Esophagus muscularis mucosa (tissue), 4 donors: ENCODE results near the gene CD99L2. TPM values are rescaled to one million over a fixed set of nuclear protein-coding genes. Genes with fewer than 3 reads are reported as not detected.

Source experiments
- DNase-seq: peaks from one replicate; pipeline ENCODE4 v3.0.0-alpha.2; 2017; ENCODE audit errors: extremely low spot score
- H3K27ac ChIP-seq, 4 donors: fragments of 200-600 bp; sonication (generic); replicated peaks in 1 of 4; 1 replicate in 3 of 4; 2 replicates in 1 of 4; pipeline ENCODE4 v1.5.1; 2016 to 2019; ENCODE audit warnings: mild to moderate bottlenecking in 1 of 4
- H3K27me3 ChIP-seq, 4 donors: fragments of 200-600 bp; sonication (generic); one replicate each; pipeline versions ENCODE4 v1.5.1 to v1.6.0; 2016 to 2019
- H3K36me3 ChIP-seq, 4 donors: fragments of 200-600 bp; sonication (generic); one replicate each; pipeline ENCODE4 v1.5.1; 2016 to 2019
- H3K4me1 ChIP-seq, 4 donors: fragments of 200-600 bp; sonication (generic); one replicate each; pipeline ENCODE4 v1.5.1; 2016 to 2019
- H3K4me3 ChIP-seq, 4 donors: fragments of 200-600 bp; sonication (generic); 1 replicate in 2 of 4; 2 replicates in 2 of 4; pipeline ENCODE4 v1.5.1; 2016 to 2019; ENCODE audit warnings: mild to moderate bottlenecking in 4 of 4, moderate library complexity in 1 of 4
- H3K9me3 ChIP-seq, 4 donors: fragments of 200-600 bp; sonication (generic); 1 replicate in 3 of 4; 2 replicates in 1 of 4; pipeline ENCODE4 v1.5.1; 2016 to 2019
- EP300 ChIP-seq: sonication (generic); formaldehyde crosslinking; IDR thresholded peaks from one replicate; pipeline ENCODE4 v1.6.1; 2017; ENCODE audit warnings: antibody characterized with exemption
- POLR2A ChIP-seq: fragments of 450-650 bp; IDR thresholded peaks from one replicate; pipeline ENCODE4 v1.6.1; 2017; ENCODE audit warnings: antibody characterized with exemption, moderate library complexity, mild to moderate bottlenecking, low read depth
- POLR2AphosphoS5 ChIP-seq, 2 donors: sonication (generic); formaldehyde crosslinking; IDR thresholded peaks; one replicate each; pipeline ENCODE4 v1.6.1; 2017; ENCODE audit warnings: antibody characterized with exemption in 2 of 2
- WGBS: methylation state at CpG from one replicate; pipeline ENCODE4 v1.1.5; 2018; 5-methylcytosine and 5-hydroxymethylcytosine counted together
- intact Hi-C: fragments of 100-400 bp; cut with DNase I; formaldehyde crosslinking; loops from one replicate; pipeline ENCODE4 v1.15.1; 2023
- total RNA-seq, 4 donors: library from RNA; depleted of rRNA; stranded (reverse); fragments of >200 nt; gene quantifications; one replicate each; pipeline versions ENCODE4 v1.1.0 to v1.2.1, GENCODE V29; 2016
- TF ChIP-seq, protein P1 (sequence below), 3 experiments: fragments of 200-600 bp in 2 of 3; fragments of 450-650 bp in 1 of 3; sonication (generic) in 2 of 3; IDR thresholded peaks; one replicate each; pipeline ENCODE4 v1.5.1; 2017 to 2019; ENCODE audit warnings: antibody characterized with exemption in 3 of 3, mild to moderate bottlenecking in 2 of 3, moderate library complexity in 1 of 3

CD99L2 gene
- total RNA-seq, 4 donors from 2014 or later: 61.0 to 91.5 (median 70.1) TPM

DNA sequence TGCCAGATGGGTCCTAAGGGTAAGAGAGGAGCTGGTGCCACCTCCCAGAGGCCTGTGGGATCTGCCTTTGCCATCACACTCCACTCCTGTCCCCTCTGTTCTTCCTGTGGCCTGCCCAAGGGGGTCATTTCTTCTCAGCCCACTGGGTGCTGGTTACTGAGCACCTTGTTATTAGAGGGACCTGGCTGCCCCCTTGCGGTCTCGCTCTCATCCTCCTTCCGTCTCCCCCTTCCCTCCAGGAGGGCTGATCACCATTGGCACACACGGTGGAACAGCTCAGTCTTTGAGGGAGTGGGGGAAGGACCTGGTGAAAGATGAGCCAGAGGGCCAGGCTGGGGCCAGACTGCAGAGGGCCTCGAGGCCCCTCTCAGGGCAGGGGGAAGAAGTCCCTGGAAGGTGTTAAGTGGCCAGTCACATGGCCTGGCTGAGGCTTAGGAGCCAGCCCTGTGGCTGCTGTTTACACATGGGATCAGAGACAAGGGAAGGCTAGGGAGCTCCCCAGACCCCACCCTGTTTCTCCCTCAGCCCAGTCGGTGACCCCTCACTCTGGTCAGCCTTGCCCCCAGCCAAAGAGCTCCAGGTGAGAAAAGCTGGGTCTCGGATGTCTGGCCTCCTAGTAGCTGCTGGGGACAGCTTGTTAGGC lies 137.2 kb downstream of the CD99L2 start:
- no peak overlapping the region for H3K4me3 ChIP-seq
- 80% methylated on average over 3 of the region's 7 CpGs for WGBS
- DNase-seq: no peak
- H3K27me3 ChIP-seq: no peaks in the 10 kb centered on the region
- intact Hi-C loops: loop anchor here (10.0 kb wide), 1 partner anchor 134 kb away; the partner anchor contains the start of gene CD99L2
- TF ChIP-seq, protein P1, sequence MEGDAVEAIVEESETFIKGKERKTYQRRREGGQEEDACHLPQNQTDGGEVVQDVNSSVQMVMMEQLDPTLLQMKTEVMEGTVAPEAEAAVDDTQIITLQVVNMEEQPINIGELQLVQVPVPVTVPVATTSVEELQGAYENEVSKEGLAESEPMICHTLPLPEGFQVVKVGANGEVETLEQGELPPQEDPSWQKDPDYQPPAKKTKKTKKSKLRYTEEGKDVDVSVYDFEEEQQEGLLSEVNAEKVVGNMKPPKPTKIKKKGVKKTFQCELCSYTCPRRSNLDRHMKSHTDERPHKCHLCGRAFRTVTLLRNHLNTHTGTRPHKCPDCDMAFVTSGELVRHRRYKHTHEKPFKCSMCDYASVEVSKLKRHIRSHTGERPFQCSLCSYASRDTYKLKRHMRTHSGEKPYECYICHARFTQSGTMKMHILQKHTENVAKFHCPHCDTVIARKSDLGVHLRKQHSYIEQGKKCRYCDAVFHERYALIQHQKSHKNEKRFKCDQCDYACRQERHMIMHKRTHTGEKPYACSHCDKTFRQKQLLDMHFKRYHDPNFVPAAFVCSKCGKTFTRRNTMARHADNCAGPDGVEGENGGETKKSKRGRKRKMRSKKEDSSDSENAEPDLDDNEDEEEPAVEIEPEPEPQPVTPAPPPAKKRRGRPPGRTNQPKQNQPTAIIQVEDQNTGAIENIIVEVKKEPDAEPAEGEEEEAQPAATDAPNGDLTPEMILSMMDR (IDR thresholded peaks at IDR 0.05): no peak
- TF ChIP-seq POLR2AphosphoS5 (IDR thresholded peaks at IDR 0.05) (no peak), POLR2A (no peak), EP300 (no peak)
- peaks cover 0 to 34% (median 15%) of the 10 kb centered on the region in 4 donors for H3K36me3 ChIP-seq
- no peak overlapping the region for H3K27ac ChIP-seq
- peaks cover 0 to 8% (median 2%) of the 10 kb centered on the region in 4 donors for H3K4me1 ChIP-seq
- H3K9me3 ChIP-seq: no peaks in the 10 kb centered on the region

DNA sequence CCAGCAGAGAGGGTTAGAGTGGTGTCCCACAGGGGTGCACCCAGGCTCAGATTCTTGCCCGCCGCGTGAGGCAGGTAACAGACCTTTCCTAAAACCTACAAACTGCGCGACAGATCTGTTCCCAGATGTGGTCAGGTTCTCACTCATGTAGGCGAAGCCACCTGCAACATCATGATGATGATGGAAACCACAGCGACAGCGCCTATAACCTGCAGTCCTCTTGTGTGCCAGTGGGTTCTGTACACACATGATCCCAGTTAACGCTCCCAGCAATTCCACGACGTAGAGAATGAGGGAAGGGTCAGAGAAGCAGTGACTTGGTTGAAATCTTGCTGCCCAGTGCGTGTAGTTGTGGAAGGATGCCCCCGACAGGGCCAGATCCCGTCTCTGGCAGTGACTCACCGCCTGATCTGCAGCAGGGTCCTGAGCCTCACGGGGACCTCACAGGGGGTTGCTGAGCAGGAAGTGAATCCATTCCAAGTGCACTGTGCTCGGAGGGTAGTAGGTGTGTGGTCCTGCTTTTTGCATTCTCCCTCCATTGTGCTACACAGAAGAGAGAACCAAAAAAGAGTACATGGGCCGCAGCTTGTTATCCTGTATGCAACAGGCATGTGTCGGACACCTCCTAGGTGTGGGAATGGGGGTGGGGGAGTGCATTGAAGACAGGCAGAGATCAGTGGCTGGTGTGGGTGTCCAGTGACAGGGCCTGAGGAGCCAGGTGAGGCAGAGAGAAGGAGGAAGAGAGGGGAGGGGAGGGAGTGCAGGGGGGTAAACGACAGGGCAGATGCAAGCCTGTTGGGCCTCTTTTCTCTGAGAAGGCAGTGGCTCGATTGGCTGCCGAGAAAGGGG lies 138.7 kb downstream of the CD99L2 start:
- no peak for DNase-seq
- Histone ChIP-seq H3K4me1 (peaks cover 0 to 8% (median 2%) of the 10 kb centered on the region in 4 donors), H3K4me3 (no peak overlapping the region), H3K27me3 (no peaks in the 10 kb centered on the region), H3K9me3 (no peaks in the 10 kb centered on the region), H3K36me3 (peaks cover 0 to 34% (median 14%) of the 10 kb centered on the region in 4 donors), H3K27ac (no peak overlapping the region)
- TF ChIP-seq POLR2A (no peak), EP300 (no peak), POLR2AphosphoS5 (IDR thresholded peaks at IDR 0.05) (no peak)
- TF ChIP-seq, protein P1 (IDR thresholded peaks at IDR 0.05): no peak
- WGBS: 88% methylated on average over 18 of the region's 22 CpGs
- intact Hi-C loops: loop anchor here (10.0 kb wide), 1 partner anchor 135 kb away; the partner anchor contains the start of gene CD99L2

DNA sequence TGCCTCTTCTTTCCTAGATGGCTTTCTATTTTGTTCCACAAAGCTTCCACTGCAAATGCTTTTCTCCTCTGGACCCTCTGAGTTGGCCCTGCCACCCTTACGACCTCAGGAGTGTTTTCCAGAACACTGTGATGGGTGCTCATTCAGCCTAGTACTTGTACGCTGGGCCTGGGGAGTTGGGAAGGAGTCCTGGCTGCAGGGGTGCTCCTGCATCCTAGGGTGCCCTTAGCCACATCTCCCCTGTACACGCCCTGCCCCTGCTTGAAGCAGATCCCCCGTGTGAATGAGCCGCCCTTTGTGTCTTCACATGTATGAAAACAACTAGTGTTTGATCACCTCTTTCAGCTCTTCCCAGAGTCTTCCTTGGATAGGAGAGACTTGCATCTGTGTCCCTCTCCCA lies 141.1 kb downstream of the CD99L2 start:
- intact Hi-C loops: no loop called here

DNA sequence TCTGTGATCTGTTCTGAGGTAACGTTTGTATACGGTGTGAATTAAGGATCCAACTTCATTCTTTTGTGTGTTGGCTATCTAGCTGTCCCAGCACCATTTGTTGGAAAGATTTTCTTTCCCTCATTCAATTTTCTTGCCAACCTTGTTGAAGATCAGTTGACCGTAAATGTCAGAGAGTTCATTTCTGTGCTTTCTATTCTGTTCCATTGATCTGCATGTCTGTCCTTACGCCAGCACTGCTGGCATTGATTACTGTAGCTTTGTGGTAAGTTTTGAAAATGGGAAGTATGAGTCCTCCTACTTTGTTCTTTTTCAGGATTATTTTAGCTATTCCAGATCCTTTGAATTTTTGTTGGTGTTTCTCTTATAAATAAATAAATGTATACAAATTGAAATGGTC lies 144.5 kb downstream of the CD99L2 start:
- Histone ChIP-seq H3K4me3 (no peak overlapping the region), H3K27ac (no peak overlapping the region), H3K36me3 (peaks cover 0 to 50% (median 24%) of the 10 kb centered on the region in 4 donors), H3K9me3 (no peaks in the 10 kb centered on the region), H3K4me1 (no peaks in the 10 kb centered on the region), H3K27me3 (no peaks in the 10 kb centered on the region)
- WGBS: 88% methylated on average over 4 of the region's 4 CpGs
- no peak for DNase-seq
- TF ChIP-seq EP300 (no peak), POLR2A (no peak), POLR2AphosphoS5 (IDR thresholded peaks at IDR 0.05) (no peak)
- TF ChIP-seq, protein P1 (IDR thresholded peaks at IDR 0.05): no peak
- intact Hi-C loops: no loop called here

More for the DNA sequence above, 141.1 kb downstream of the CD99L2 start:
- 84% methylated on average over 5 of the region's 5 CpGs for WGBS
- no peak for DNase-seq
- Histone ChIP-seq H3K9me3 (no peaks in the 10 kb centered on the region), H3K27ac (no peak overlapping the region), H3K4me1 (no peaks in the 10 kb centered on the region), H3K4me3 (no peak overlapping the region), H3K36me3 (peaks cover 0 to 41% (median 17%) of the 10 kb centered on the region in 4 donors), H3K27me3 (no peaks in the 10 kb centered on the region)
- no peak for TF ChIP-seq POLR2A

DNA sequence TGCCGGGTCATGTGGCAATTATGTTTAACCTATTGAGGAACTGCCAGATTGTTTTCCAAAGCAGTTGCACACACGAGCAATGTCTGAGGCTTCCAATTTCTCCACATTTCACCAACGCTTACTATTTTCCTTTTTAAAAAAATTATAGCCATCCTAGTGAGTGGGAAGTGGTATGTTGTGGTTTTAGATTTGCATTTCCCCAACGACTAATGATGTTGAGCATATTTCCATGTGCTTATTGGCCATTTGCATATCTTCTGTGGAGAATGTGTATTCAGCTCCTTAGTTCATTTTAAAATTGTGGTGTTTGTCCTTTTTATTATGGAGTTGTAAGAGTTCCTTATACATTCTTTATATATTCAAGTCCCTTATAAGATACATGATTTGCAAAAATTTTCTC lies 145.1 kb downstream of the CD99L2 start:
- no peaks in the 10 kb centered on the region for H3K27me3 ChIP-seq
- intact Hi-C loops: no loop called here
- no peaks in the 10 kb centered on the region for H3K9me3 ChIP-seq
- peaks cover 0 to 46% (median 23%) of the 10 kb centered on the region in 4 donors for H3K36me3 ChIP-seq
- no peak for DNase-seq
- WGBS: 81% methylated on average over 4 of the region's 4 CpGs
- no peak overlapping the region for H3K27ac ChIP-seq
- H3K4me1 ChIP-seq: no peaks in the 10 kb centered on the region
- no peak for TF ChIP-seq POLR2AphosphoS5 (IDR thresholded peaks at IDR 0.05)
- no peak for TF ChIP-seq POLR2A
- TF ChIP-seq, protein P1 (IDR thresholded peaks at IDR 0.05): no peak
- TF ChIP-seq EP300: no peak
- H3K4me3 ChIP-seq: no peak overlapping the region
